ENCODE data around the gene CORIN.

DNA sequence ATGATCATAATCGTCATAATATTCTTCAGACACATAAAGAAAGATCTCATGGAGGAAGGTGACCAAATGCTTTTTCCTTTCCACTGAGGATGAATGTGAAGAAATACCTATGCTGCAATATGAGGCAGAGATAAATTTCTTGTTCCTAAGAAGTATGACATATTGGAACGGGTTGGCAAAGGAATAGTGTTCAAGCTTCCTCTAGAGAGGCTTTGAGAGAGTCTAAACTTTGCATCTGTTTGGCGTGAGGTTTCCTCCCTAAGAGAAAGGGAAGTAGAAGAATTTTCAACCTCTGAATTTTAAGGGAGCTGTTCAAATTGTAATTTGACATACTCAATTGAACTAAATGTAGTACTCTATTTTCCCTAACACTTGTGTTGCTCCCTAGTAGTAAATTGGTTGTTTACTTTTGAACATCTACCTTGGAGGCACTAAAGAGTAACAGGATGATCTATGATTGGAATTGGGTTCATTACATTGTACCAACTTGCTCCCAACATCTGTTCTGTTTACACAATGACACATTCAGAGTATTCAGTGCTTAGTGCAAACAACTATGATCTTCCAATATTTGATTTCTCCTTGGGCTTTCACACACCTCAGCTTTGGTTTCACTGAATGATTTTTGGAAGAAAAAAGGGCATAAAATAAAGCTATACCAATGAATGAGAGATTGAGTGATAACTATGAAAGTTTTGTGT, 122.0 kb downstream of the CORIN start:
- TF ChIP-seq, protein P1, sequence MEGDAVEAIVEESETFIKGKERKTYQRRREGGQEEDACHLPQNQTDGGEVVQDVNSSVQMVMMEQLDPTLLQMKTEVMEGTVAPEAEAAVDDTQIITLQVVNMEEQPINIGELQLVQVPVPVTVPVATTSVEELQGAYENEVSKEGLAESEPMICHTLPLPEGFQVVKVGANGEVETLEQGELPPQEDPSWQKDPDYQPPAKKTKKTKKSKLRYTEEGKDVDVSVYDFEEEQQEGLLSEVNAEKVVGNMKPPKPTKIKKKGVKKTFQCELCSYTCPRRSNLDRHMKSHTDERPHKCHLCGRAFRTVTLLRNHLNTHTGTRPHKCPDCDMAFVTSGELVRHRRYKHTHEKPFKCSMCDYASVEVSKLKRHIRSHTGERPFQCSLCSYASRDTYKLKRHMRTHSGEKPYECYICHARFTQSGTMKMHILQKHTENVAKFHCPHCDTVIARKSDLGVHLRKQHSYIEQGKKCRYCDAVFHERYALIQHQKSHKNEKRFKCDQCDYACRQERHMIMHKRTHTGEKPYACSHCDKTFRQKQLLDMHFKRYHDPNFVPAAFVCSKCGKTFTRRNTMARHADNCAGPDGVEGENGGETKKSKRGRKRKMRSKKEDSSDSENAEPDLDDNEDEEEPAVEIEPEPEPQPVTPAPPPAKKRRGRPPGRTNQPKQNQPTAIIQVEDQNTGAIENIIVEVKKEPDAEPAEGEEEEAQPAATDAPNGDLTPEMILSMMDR (IDR thresholded peaks at IDR 0.05; ENCODE audit: poor library complexity, severe bottlenecking): no peak
- TF ChIP-seq REST (IDR thresholded peaks at IDR 0.05; ENCODE audit: borderline replicate concordance): no peak
- TF ChIP-seq POLR2AphosphoS5 (IDR thresholded peaks at IDR 0.05): no peak
- no peak for TF ChIP-seq EZH2 (IDR thresholded peaks at IDR 0.05; ENCODE audit: borderline replicate concordance, insufficient read depth, low read length, poor library complexity, severe bottlenecking)
- no peak for TF ChIP-seq TAF1 (IDR thresholded peaks at IDR 0.05; ENCODE audit: low read depth)
- TF ChIP-seq RAD21 (conservative IDR thresholded peaks at IDR 0.05): no peak
- no peak for TF ChIP-seq MXI1 (conservative IDR thresholded peaks at IDR 0.05; ENCODE audit: poor library complexity, severe bottlenecking)
- no peak for TF ChIP-seq EP300 (conservative IDR thresholded peaks at IDR 0.05; ENCODE audit: poor library complexity, severe bottlenecking)
